Measurements from ENCODE around the gene ARHGAP8. TPM values are rescaled to one million over a fixed set of nuclear protein-coding genes. Genes with fewer than 3 reads are reported as not detected.
A peak's percentile ranks its signal among the peaks of the same experiment; 100 is the strongest.

The ARHGAP8 gene
- total and polyA plus RNA-seq, 4 donors, result 1.4 to 3.0 TPM; not detected in 2

- Histone ChIP-seq H3K4me1 (ENCODE audit: control insufficient read depth in 1 of 2, insufficient read depth in 2 of 2, low read length in 2 of 2) (no peaks in the 10 kb centered on the region), H3K27me3 (ENCODE audit: control insufficient read depth in 1 of 2, insufficient read depth in 2 of 2, low read length in 1 of 2) (no peaks in the 10 kb centered on the region), H3K9me3 (ENCODE audit: control insufficient read depth, low read length) (peaks cover 2% of the 10 kb centered on the region), H3K36me3 (ENCODE audit: control insufficient read depth in 1 of 2, insufficient read depth in 2 of 2, low read length in 1 of 2) (no peaks in the 10 kb centered on the region), H3K4me3 (ENCODE audit: low read length in 2 of 2) (no peak overlapping the region), H3K27ac (ENCODE audit: low read depth in 1 of 2, low read length in 2 of 2) (no peak overlapping the region)
- peak in 1 of 2 donors; percentile 24 for DNase-seq
- intact Hi-C loops (cut with DNase I), result no loop called here
- no peak for ATAC-seq (ENCODE audit: low FRiP score)
- WGBS, 2 donors, result 89 to 90% methylated on average over 21 of the region's 21 CpGs
Observed at GRCh38 chr22:44907765-44908737, 155.7 kb downstream of the ARHGAP8 start.

DNA sequence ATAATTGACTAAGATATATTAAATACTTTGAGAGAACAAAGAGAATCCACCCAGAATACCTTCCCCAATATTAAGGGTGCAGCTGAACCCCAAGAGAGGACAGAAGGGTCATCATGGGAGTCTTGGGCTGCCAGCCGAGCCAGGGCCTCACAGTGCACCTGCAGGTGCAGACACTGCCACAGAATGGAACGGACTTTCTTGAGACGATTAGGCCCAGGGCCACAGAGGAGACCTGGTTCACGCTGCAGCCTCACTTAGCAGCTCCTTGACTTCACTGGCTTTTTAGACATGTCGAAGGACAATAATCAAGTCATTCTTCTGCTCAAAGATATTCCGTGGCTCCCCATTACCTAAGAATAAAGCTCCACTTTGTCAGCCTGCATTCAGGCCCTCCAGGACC, 156.9 kb downstream of the ARHGAP8 start:
- DNase-seq, result no peak
- Histone ChIP-seq H3K4me1 (ENCODE audit: control insufficient read depth in 1 of 2, insufficient read depth in 2 of 2, low read length in 2 of 2) (no peaks in the 10 kb centered on the region), H3K27ac (ENCODE audit: low read depth in 1 of 2, low read length in 2 of 2) (no peak overlapping the region), H3K27me3 (ENCODE audit: control insufficient read depth in 1 of 2, insufficient read depth in 2 of 2, low read length in 1 of 2) (no peaks in the 10 kb centered on the region), H3K36me3 (ENCODE audit: control insufficient read depth in 1 of 2, insufficient read depth in 2 of 2, low read length in 1 of 2) (no peaks in the 10 kb centered on the region), H3K4me3 (ENCODE audit: low read length in 2 of 2) (no peak overlapping the region), H3K9me3 (ENCODE audit: control insufficient read depth, low read length) (peaks cover 2% of the 10 kb centered on the region)
- no peak for ATAC-seq (ENCODE audit: low FRiP score)
- intact Hi-C loops (cut with DNase I), result no loop called here
- 91 to 92% methylated on average over 6 of the region's 6 CpGs for WGBS, 2 donors

Other genes starting within 250 kb of the ARHGAP8 start
- gene PRR5, start 50.4 kb upstream of the ARHGAP8 start, total RNA-seq, result 10 to 100 TPM in 1 of 2 donors, 1 to 10 TPM in 1; 9.9 to 15.3 TPM
- 1 to 10 TPM; 1.3 to 9.9 TPM for gene PRR5, start 50.4 kb upstream of the ARHGAP8 start, polyA plus RNA-seq